AG04450 (cell line): Measurements from ENCODE around the gene SEMA3G. TPM values are rescaled to one million over a fixed set of nuclear protein-coding genes. Genes with fewer than 3 reads are reported as not detected.

ENCODE experiments used
- CTCF ChIA-PET: fragments of 300-600, 350-600 bp; formaldehyde crosslinking; extraction: SDS; loops from one replicate; lab custom pipeline; 2022; ENCODE audit warnings: antibody characterized with exemption, inconsistent platforms; lab: Charles Lee
- POLR2A ChIA-PET: fragments of 350-600 bp; formaldehyde crosslinking; extraction: SDS; loops from one replicate; lab custom pipeline; 2021; ENCODE audit warnings: antibody characterized with exemption, inconsistent platforms; lab: Yijun Ruan, JAX
- DNase-seq: peaks from one replicate; pipeline ENCODE4 v3.0.0-alpha.2; 2011; ENCODE audit warnings: low read depth, low spot score
- H3K27ac ChIP-seq: one replicate; pipeline ENCODE4 v1.5.1; 2012; ENCODE audit warnings: low read depth, low read length, control low read depth
- H3K27me3 ChIP-seq: one replicate; pipeline ENCODE4 v1.6.0; 2012; ENCODE audit warnings: low read length; ENCODE audit not compliant: control insufficient read depth, insufficient read depth
- H3K4me3 ChIP-seq: 2 replicates; pipeline ENCODE4 v1.5.1; 2011; ENCODE audit warnings: mild to moderate bottlenecking, low read depth, low read length, control low read depth
- H3K9me3 ChIP-seq: 2 replicates; pipeline ENCODE4 v1.5.1; 2012; ENCODE audit warnings: low read length; ENCODE audit not compliant: control insufficient read depth, insufficient read depth
- CTCF ChIP-seq: IDR thresholded peaks from 2 replicates; pipeline ENCODE4 v1.5.1; 2011; ENCODE audit warnings: low read depth, low read length, control low read depth, inconsistent platforms
- polyA plus RNA-seq: library from polyadenylated mRNA; depleted of rRNA; stranded (reverse); fragments of >200 nt; gene quantifications from 2 replicates; pipeline ENCODE4 v1.2.3, GENCODE V29; 2011

SEMA3G gene
- polyA plus RNA-seq, 1 experiment = not detected

- no peak for TF ChIP-seq CTCF
- Histone ChIP-seq H3K4me3 (no peak overlapping the region), H3K27ac (no peak overlapping the region), H3K9me3 (no peaks in the 10 kb centered on the region; the same call in 1 of the 2 replicates), H3K27me3 (peaks cover 5% of the 10 kb centered on the region)
- DNase-seq = no peak
- CTCF ChIA-PET = no interaction called here
- POLR2A ChIA-PET = no interaction called here
These were observed 53.8 kb downstream of the SEMA3G start for GRCh38 chr3:52391096-52391495.

- DNase-seq = no peak
- Histone ChIP-seq H3K27ac (no peak overlapping the region), H3K9me3 (no peaks in the 10 kb centered on the region; the same call in 1 of the 2 replicates), H3K4me3 (no peak overlapping the region), H3K27me3 (no peaks in the 10 kb centered on the region)
- ChIA-PET CTCF (interaction anchor here (1.2 to 1.6 kb wide), 2 partner anchors 50 to 157 kb away, joined by 4 to 5 read pairs; no protein-coding TSS in a partner anchor), POLR2A (interaction anchor here (0.8 kb wide), 1 partner anchor 9 kb away, joined by 3 read pairs; no protein-coding TSS in a partner anchor)
- TF ChIP-seq CTCF = no peak; the same call in 1 of the 2 replicates
These were observed 56.0 kb downstream of the SEMA3G start for GRCh38 chr3:52388933-52389332.

- Histone ChIP-seq H3K9me3 (no peaks in the 10 kb centered on the region; the same call in 1 of the 2 replicates), H3K27me3 (no peaks in the 10 kb centered on the region), H3K4me3 (no peak overlapping the region), H3K27ac (no peak overlapping the region)
- DNase-seq = no peak
- TF ChIP-seq CTCF = no peak
- CTCF ChIA-PET = interaction anchor here (1.2 kb wide), 1 partner anchor 157 kb away, joined by 4 read pairs; no protein-coding TSS in a partner anchor
- POLR2A ChIA-PET = no interaction called here
These were observed 56.5 kb downstream of the SEMA3G start for GRCh38 chr3:52388348-52388821.

- Histone ChIP-seq H3K27me3 (no peaks in the 10 kb centered on the region), H3K27ac (no peak overlapping the region), H3K4me3 (no peak overlapping the region), H3K9me3 (no peaks in the 10 kb centered on the region; the same call in 1 of the 2 replicates)
- no peak for DNase-seq
- no peak for TF ChIP-seq CTCF
- CTCF ChIA-PET = interaction anchor here (1.1 kb wide), 1 partner anchor 25 kb away, joined by 5 read pairs; no protein-coding TSS in a partner anchor
- POLR2A ChIA-PET = no interaction called here
These were observed 57.4 kb downstream of the SEMA3G start for GRCh38 chr3:52387481-52387880.

- H3K27me3 ChIP-seq = no peaks in the 10 kb centered on the region
- TF ChIP-seq CTCF = peak; percentile 63
- ChIA-PET POLR2A (no interaction called here), CTCF (interaction anchor here (0.5 to 2.7 kb wide), 8 partner anchors 10 to 165 kb away, joined by 3 to 15 read pairs (median 4); no protein-coding TSS in a partner anchor)
- DNase-seq = no peak
- H3K4me3 ChIP-seq = no peak overlapping the region
- no peak overlapping the region for H3K27ac ChIP-seq
- no peaks in the 10 kb centered on the region; the same call in 1 of the 2 replicates for H3K9me3 ChIP-seq
These were observed 59.7 kb downstream of the SEMA3G start for GRCh38 chr3:52385157-52385556.
